K562 (cell line): ENCODE measurements around the gene MYBPC3. TPM values are rescaled to one million over a fixed set of nuclear protein-coding genes. Genes with fewer than 3 reads are reported as not detected.
A peak's percentile ranks its signal among the peaks of the same experiment; 100 is the strongest.

Experiments
- E4F1 ChIP-seq: fragments of 250-450 bp; sonication (Bioruptor Pico); IDR thresholded peaks from 2 replicates; pipeline ENCODE4 v1.5.0; 2021; ENCODE audit warnings: mild to moderate bottlenecking, borderline replicate concordance
- GABPB1 ChIP-seq: sonication (generic); formaldehyde crosslinking; IDR thresholded peaks from 2 replicates; pipeline ENCODE4 v1.8.0; 2022; ENCODE audit warnings: mild to moderate bottlenecking, missing genetic modification reagents
- GTF2E2 ChIP-seq: fragments of 200-800 bp; sonication (Bioruptor generic); IDR thresholded peaks from 2 replicates; pipeline ENCODE4 v1.6.1; 2016; ENCODE audit warnings: missing genetic modification characterization, missing compliant biosample characterization
- HDAC1 ChIP-seq, 2 experiments: fragments of 450-650 bp; IDR thresholded peaks; 2 replicates each; pipeline ENCODE4 v1.6.1; 2016 to 2017; ENCODE audit warnings: inconsistent platforms in 1 of 2, mild to moderate bottlenecking in 1 of 2, moderate library complexity in 1 of 2
- KDM1A ChIP-seq, 2 experiments: fragments of 450-650 bp; IDR thresholded peaks; 2 replicates each; pipeline ENCODE4 v1.6.1; 2016; ENCODE audit warnings: mild to moderate bottlenecking in 2 of 2
- MAZ ChIP-seq, 2 experiments: fragments of 450-650 bp in 1 of 2; sonication (generic) in 1 of 2; formaldehyde crosslinking; IDR thresholded peaks in 1 of 2; conservative IDR thresholded peaks in 1 of 2; 2 replicates each; pipeline versions ENCODE4 v1.4.0 to v1.5.0; 2020; ENCODE audit warnings: mild to moderate bottlenecking in 1 of 2, missing genetic modification reagents in 1 of 2
- MED1 ChIP-seq: sonication (generic); formaldehyde crosslinking; IDR thresholded peaks from 2 replicates; pipeline ENCODE4 v1.8.1; 2023; ENCODE audit warnings: missing genetic modification reagents, borderline replicate concordance
- MIER1 ChIP-seq: fragments of 450-650 bp; IDR thresholded peaks from 2 replicates; pipeline ENCODE4 v1.6.1; 2016; ENCODE audit warnings: antibody characterized with exemption, mild to moderate bottlenecking, low read depth
- MITF ChIP-seq: IDR thresholded peaks from 2 replicates; pipeline ENCODE4 v1.6.1; 2014; ENCODE audit warnings: antibody characterized with exemption
- VEZF1 ChIP-seq: fragments of 200-800 bp; sonication (Bioruptor generic); IDR thresholded peaks from 2 replicates; pipeline ENCODE4 v1.6.1; 2017; ENCODE audit warnings: missing genetic modification characterization, missing compliant biosample characterization
- YY1 ChIP-seq, 3 experiments: IDR thresholded peaks; 2 replicates each; pipeline ENCODE4 v1.6.1; 2011; ENCODE audit warnings: low read length in 2 of 3, mild to moderate bottlenecking in 2 of 3, moderate library complexity in 2 of 3, borderline replicate concordance in 1 of 3, control low read depth in 1 of 3, low read depth in 1 of 3; ENCODE audit not compliant: insufficient read depth in 3 of 3, insufficient replicate concordance in 2 of 3, control insufficient read depth in 1 of 3, insufficient read length in 1 of 3; ENCODE audit errors: extremely low read depth in 1 of 3
- ZFP36 ChIP-seq: fragments of 150-350 bp; IDR thresholded peaks from 2 replicates; pipeline ENCODE4 v1.6.1; 2018; ENCODE audit warnings: low read length, low read depth; ENCODE audit not compliant: partially characterized antibody
- ZKSCAN8 ChIP-seq: fragments of 200-800 bp; sonication (Bioruptor generic); IDR thresholded peaks from 2 replicates; pipeline ENCODE4 v1.6.1; 2016; ENCODE audit warnings: missing genetic modification characterization, missing compliant biosample characterization
- ZMIZ1 ChIP-seq, 2 experiments: fragments of 150-350 bp in 1 of 2; IDR thresholded peaks; 2 replicates each; pipeline ENCODE4 v1.6.1; 2012 to 2016; ENCODE audit warnings: low read depth in 2 of 2, low read length in 2 of 2, mild to moderate bottlenecking in 1 of 2, moderate library complexity in 1 of 2
- ZNF197 ChIP-seq: fragments of 200-800 bp; sonication (Bioruptor generic); IDR thresholded peaks from 2 replicates; pipeline ENCODE4 v1.6.1; 2016; ENCODE audit warnings: low read depth, missing genetic modification characterization, missing compliant biosample characterization
- ZNF354B ChIP-seq: fragments of 250-450 bp; sonication (Bioruptor Pico); IDR thresholded peaks from 2 replicates; pipeline ENCODE4 v1.4.0; 2020
- polyA plus RNA-seq, 8 experiments: library from polyadenylated mRNA; depleted of rRNA in 4 of 8; stranded (reverse) in 5 of 8; unstranded in 3 of 8; fragments of >200 nt; fragmentation: Nextera tagmentation in 2 of 8; fragmentation: Illumina TruSeq in 1 of 8; extraction: Ambion mirVana in 2 of 8; extraction: Trizol in 1 of 8; gene quantifications; 2 replicates each; pipeline versions ENCODE4 v1.2.1 to v1.2.3, GENCODE V29; 2011 to 2014; ENCODE audit warnings: inconsistent platforms in 1 of 8, missing spikeins in 1 of 8
- total RNA-seq, 7 experiments: library from RNA; depleted of rRNA in 6 of 7; stranded (reverse); fragments of >200 nt in 6 of 7; fragmentation: Illumina TruSeq in 2 of 7; extraction: Trizol in 2 of 7; gene quantifications; 2 replicates each; pipeline versions ENCODE4 v1.2.1 to v1.2.3, GENCODE V29; 2011 to 2021; ENCODE audit warnings: low replicate concordance in 1 of 7

Gene MYBPC3
- total and polyA plus RNA-seq, 9 of the 15 experiments (the other 6 are each of a cell fraction or from before 2014, with no cell fraction given): 0.01 TPM; not detected in 8

GRCh38 chr11:47394322-47395222, 42.1 kb upstream of the MYBPC3 start (continued):
- TF ChIP-seq YY1 (IDR thresholded peaks at IDR 0.05; ENCODE audit: borderline replicate concordance in 1 of 3, control insufficient read depth in 1 of 3, extremely low read depth in 1 of 3, insufficient read depth in 3 of 3, insufficient read length in 1 of 3, insufficient replicate concordance in 2 of 3, low read depth in 1 of 3, low read length in 2 of 3) (no peak), ZKSCAN8 (CRISPR knock-in tag) (peak; percentile 52; the same call in 1 of the 2 replicates), HDAC1 (IDR thresholded peaks at IDR 0.05) (no peak), MAZ (CRISPR knock-in tag; conservative IDR thresholded peaks at IDR 0.05 in 1 of 2, IDR thresholded peaks at IDR 0.05 in 1 of 2) (peak in 1 of 2 experiments; percentile 63; a peak in 3 of 4 replicates), GTF2E2 (0 out of 2 replicates have a peak, but pooled peaks have one; percentile 62), MIER1 (no peak), MED1 (CRISPR knock-in tag) (no peak), ZMIZ1 (IDR thresholded peaks at IDR 0.05; ENCODE audit: low read depth in 2 of 2, low read length in 2 of 2) (0 out of 4 replicates have a peak, but pooled peaks of 1 of the 2 experiments have one; percentile 8), KDM1A (IDR thresholded peaks at IDR 0.05) (no peak), E4F1 (CRISPR knock-in tag) (no peak), ZNF354B (CRISPR knock-in tag) (no peak), VEZF1 (CRISPR knock-in tag) (peak; percentile 8), MITF (no peak), ZNF197 (CRISPR knock-in tag) (peak; percentile 69; the same call in 1 of the 2 replicates), ZFP36 (no peak), GABPB1 (CRISPR knock-in tag) (peak; percentile 74)
